ENCODE measurements around the gene ZC3H4.
"Not testable (repeated sequence)": the region's sequence is repeated elsewhere in the genome, so short reads cannot be mapped to it uniquely, and the experiment has no call there.

The ZC3H4 gene

DNA sequence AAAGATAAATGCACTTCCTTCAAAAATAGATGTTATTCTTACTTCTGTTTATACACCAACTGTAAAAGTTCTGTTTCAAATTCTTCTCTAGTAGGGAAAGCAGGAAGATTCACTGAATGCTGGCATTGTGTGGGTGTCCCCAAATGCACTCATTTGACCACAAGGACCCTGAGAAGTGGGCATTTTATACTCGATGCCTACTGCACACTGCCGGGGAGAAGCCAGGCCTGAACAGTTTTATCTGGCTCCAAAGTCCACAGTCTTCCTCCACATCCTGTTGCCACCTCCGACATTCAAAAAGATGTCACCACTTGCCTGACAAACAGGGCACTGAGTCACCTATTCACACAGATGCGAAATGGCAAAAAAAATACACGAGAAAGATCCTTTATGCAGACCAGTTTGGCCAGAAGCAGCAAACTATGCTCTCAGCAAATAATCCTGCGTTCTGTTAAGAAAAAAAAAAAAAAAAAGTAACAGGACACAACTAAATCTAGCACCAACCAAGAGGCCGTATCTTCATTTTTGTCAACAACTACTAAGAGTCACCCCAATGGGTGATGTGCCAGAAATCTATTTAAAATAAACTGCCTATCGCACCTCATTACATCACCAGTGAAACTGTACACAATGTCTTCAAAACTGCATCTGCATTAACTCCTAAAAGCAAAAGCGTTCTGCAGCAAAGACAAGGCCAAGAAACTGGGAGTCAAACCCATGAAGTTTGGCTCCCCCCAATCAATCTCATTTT lies 6.2 kb downstream of the ZC3H4 start:
- no peak for DNase-seq

DNA sequence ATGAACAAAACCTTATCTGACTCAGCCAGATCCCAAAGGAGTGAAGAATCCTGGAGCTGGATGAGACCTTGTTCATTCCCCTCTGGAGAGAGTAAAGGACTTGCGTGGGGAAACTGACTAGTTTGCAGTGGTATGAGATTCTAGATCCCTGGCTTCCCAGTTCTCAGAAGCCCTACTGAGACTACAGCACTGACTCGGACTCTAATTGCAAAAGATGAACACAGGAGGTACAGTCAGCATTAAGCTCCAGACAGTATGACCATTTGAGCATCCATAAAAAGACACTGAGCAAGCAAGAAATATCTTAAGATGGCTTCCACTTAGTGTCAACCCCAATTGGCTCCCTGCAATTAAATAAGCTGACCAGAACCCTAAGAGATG lies 6.8 kb downstream of the ZC3H4 start:
- DNase-seq: no peak

- no peak for DNase-seq
Measured at GRCh38 chr19:47105874-47106273, 7.7 kb downstream of the ZC3H4 start.

- DNase-seq: no peak
Measured at GRCh38 chr19:47104680-47105079, 8.9 kb downstream of the ZC3H4 start.

GRCh38 chr19:47102346-47103060 lies 11.1 kb downstream of the ZC3H4 start:
- no peak for DNase-seq

DNA sequence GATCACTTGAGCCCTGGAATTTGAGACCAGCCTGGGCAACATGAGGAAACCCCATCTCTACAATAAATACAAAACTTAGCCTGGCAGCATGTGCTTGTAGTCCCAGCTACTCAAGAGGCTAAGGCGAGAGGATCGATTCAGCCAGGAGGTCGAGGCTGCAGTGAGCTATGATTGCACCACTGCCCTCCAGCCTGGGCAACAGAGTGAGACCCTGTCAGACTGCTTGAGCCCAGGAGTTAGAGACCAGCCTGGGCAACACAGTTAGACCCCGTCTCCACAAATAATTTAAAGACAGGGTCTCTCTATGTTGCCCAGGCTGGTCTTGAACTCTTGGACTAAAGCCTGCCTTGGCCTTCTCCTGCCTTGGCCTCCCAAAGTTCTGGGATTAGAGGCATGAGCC lies 12.5 kb downstream of the ZC3H4 start:
- not testable (repeated sequence) for DNase-seq

DNA sequence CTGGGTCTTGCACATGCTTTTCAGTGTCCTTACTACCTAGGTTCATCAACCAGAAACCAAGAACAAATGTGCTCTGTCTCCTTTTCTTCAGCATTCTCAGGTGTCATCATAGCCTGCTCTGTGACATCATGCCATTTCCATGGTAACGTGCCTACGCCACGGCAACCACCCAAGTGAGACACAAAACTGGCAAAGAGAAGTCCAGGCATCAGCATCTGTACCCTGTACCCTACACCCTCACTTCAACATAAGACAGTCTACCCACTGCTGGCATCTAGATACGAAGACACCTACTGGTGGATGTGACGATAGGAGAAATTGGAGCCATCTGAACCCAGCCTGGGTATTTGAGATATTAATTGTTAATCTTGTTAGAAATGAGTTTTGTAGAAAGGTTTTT lies 13.3 kb downstream of the ZC3H4 start:
- no peak for DNase-seq

DNA sequence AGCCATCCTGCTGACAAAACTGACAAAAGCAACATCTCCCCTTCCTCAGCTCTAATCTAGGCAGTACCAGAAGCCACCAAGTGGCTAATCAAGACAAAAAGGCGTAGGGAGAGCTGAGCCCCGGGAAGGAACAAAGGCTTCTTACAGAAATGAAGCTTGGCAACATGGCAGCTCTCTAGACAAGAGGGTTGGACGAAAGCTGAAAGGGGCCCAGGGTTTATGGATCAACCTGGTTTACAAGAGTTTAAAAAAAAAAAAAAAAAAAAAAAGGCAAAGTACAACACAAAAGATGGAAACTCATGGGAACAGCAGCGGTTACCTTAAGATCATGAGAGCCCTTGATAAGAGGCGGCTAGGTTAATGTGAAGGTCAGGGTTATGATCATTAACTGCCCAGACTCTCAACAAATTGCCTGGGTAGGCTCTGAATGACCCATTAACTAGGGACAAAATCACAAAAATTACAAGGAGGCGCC lies 14.0 kb downstream of the ZC3H4 start:
- no peak for DNase-seq

DNA sequence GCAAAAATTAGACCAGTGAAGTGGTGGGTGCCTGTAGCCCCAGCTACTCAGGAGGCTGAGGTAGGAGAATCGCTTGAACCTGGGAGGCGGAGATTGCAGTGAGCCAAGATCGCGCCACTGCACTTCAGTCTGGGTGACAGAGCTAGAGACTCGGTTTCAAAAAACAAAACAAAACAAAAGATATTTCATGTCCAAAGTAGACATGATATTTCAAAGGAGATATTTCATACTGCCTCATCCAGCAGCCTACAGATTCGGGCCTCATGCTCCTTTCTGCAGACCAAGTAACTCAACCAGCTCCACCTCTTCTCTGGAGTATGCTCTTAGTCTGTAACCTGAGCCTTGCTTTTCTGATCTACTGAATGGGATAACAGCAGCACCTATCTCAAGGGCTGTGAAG lies 15.0 kb downstream of the ZC3H4 start:
- no peak for DNase-seq

- DNase-seq: no peak
Measured at GRCh38 chr19:47097396-47098201, 16.0 kb downstream of the ZC3H4 start.

- DNase-seq: no peak
Measured at GRCh38 chr19:47096721-47097120, 16.9 kb downstream of the ZC3H4 start.

GRCh38 chr19:47096100-47096704 lies 17.4 kb downstream of the ZC3H4 start:
- DNase-seq: no peak

DNA sequence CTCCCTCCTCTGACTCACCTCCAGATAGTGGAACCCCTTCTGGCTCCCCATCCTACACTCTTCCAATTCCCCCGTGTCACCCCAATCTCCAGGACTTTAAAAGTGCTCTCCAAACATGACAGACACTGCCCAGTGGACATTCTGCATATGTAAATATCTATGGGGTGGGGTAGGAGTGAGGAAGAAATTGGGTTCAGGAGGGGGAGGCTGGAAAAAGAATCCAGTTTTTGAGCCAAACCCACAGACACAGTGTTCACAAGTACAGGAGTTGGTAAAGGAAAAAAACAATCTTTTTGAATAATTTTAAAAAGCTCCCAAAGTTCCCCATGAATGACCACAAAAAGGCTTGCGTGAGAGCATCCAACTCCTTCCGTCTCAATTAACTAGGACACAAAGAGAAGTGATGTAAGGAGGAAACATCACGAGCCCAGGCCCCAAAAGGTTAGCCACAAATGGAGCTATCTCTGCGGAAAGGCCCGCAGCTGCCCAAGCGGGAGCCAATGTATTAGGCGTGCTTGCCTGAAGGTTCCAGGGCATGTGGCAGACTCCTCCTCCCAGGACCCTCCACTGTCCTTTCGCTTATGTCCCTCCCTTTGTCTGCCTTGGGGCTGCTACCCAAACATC lies 18.0 kb downstream of the ZC3H4 start:
- no peak for DNase-seq

GRCh38 chr19:47094557-47095475 lies 18.8 kb downstream of the ZC3H4 start:
- DNase-seq: no peak

DNA sequence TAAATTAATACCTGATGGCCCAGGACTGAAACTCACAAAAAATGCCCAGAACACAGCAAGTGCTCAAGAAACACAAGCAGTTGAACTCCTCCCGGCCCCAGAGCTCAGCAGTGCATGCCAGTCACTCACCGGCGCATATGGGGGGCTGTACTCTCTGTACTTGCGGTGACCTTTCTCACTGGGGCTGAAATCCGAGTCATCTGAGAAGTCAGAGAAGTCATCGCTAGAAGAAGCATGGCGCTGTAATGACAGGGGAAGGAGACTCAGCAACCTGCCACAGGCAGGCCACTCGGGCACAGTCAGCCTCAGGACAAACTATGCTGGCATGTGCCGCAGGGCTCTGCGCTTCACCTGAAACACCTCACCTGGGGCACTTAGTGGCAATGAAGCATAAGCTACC lies 19.7 kb downstream of the ZC3H4 start:
- no peak for DNase-seq

GRCh38 chr19:47093254-47093653 lies 20.3 kb downstream of the ZC3H4 start:
- no peak for DNase-seq

- no peak for DNase-seq
Measured at GRCh38 chr19:47089767-47090350, 23.7 kb downstream of the ZC3H4 start.

- no peak for DNase-seq
Measured at GRCh38 chr19:47086280-47086679, 27.3 kb downstream of the ZC3H4 start.

DNA sequence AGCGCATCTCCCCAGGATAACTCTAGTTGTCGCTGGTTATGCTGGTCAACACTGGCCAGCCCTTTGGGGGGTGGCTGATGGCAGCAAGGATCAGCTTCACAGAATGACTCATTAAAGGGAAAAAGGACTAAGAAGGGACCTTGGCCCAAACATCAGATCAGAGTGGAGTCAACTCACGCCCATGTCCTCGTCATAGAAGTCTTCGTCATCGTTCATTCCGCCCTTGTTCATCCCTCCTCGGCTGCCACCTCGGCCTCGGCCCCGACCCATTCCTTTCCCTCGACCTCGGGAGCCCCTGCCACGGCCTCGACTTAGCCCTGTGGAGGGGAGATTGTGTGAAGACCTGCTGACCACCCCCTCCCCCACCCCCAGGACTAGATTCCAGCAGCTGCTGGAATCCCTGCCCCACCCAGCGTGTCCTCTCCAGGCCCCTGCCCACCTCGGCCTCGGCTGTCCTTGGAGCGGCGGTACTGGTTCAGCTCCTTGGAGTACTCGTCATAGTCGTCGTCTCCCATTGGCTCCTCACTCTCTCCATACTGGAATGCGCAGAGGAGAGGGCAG lies 28.6 kb downstream of the ZC3H4 start:
- no peak for DNase-seq

- DNase-seq: no peak
Measured at GRCh38 chr19:47082493-47082892, 31.1 kb downstream of the ZC3H4 start.

- DNase-seq: no peak
Measured at GRCh38 chr19:47081095-47081494, 32.5 kb downstream of the ZC3H4 start.
